Measurements from ENCODE around the gene MFAP4. TPM values are rescaled to one million over a fixed set of nuclear protein-coding genes. Genes with fewer than 3 reads are reported as not detected.
A peak's percentile ranks its signal among the peaks of the same experiment; 100 is the strongest.

The MFAP4 gene
- total RNA-seq, 1 experiment from 2014 or later: 0.52 TPM

- TF ChIP-seq ZBTB33 (IDR thresholded peaks at IDR 0.05; ENCODE audit: extremely low read depth, insufficient replicate concordance, low read length) (no peak), TCF7L2 (IDR thresholded peaks at IDR 0.05; ENCODE audit: borderline replicate concordance, extremely low read depth, insufficient read depth, insufficient read length) (no peak), SRF (IDR thresholded peaks at IDR 0.05; ENCODE audit: low read depth) (no peak), JUND (IDR thresholded peaks at IDR 0.05) (no peak), MAX (IDR thresholded peaks at IDR 0.05) (no peak)
Measured at GRCh38 chr17:19348081-19348650, 38.8 kb downstream of the MFAP4 start (continued).

GRCh38 chr17:19347323-19348080 is 39.5 kb downstream of the MFAP4 start:
- peak overlapping the region; percentile 35 for H3K9ac ChIP-seq (ENCODE audit: low read length)
- peak overlapping the region; percentile 70 for H3K27ac ChIP-seq (ENCODE audit: low read depth, low read length)
- POLR2A ChIA-PET: no interaction called here

More at GRCh38 chr17:19347323-19348080, 39.5 kb downstream of the MFAP4 start:
- Histone ChIP-seq H3K9me3 (ENCODE audit: control insufficient read depth in 1 of 2, insufficient read depth in 1 of 2, low read depth in 1 of 2, low read length in 2 of 2) (no peaks in the 10 kb centered on the region), H4K20me1 (ENCODE audit: insufficient read depth) (no peaks in the 10 kb centered on the region), H3K4me1 (ENCODE audit: control insufficient read depth in 1 of 2, insufficient read depth in 2 of 2, low read length in 2 of 2) (peaks cover 26 to 36% of the 10 kb centered on the region in 2 experiments), H3K27me3 (ENCODE audit: insufficient read depth, low read length) (no peaks in the 10 kb centered on the region), H3K9me2 (ENCODE audit: insufficient read depth) (no peaks in the 10 kb centered on the region), H3K79me2 (ENCODE audit: insufficient read depth, low read length) (no peaks in the 10 kb centered on the region), H2AFZ (ENCODE audit: low read depth, low read length, poor library complexity, severe bottlenecking) (no peak overlapping the region), H3K36me3 (ENCODE audit: control insufficient read depth in 1 of 2, insufficient read depth in 2 of 2, low read length in 2 of 2) (0 out of 4 replicates have a peak, but pooled peaks cover 0 to 3% of the 10 kb centered on the region in 2 experiments), H3K4me2 (ENCODE audit: low read length) (peak overlapping the region; percentile 65), H3K4me3 (replicated peaks in 1 of 2; ENCODE audit: low read depth in 1 of 2, low read length in 2 of 2) (peak overlapping the region in 1 of 2 experiments; percentile 2; a peak in 1 of 4 replicates)
- ATAC-seq: peak; percentile 42
- TF ChIP-seq TCF7L2 (IDR thresholded peaks at IDR 0.05; ENCODE audit: borderline replicate concordance, extremely low read depth, insufficient read depth, insufficient read length) (no peak), EGR1 (IDR thresholded peaks at IDR 0.05; ENCODE audit: low read depth) (no peak), CTCF (IDR thresholded peaks at IDR 0.05 in 2 of 3, conservative IDR thresholded peaks at IDR 0.05 in 1 of 3; ENCODE audit: borderline replicate concordance in 1 of 3, insufficient read depth in 1 of 3, low read depth in 2 of 3, low read length in 2 of 3) (no peak), JUND (IDR thresholded peaks at IDR 0.05) (no peak), EZH2phosphoT487 (IDR thresholded peaks at IDR 0.05; ENCODE audit: borderline replicate concordance) (no peak), SIN3A (IDR thresholded peaks at IDR 0.05; ENCODE audit: low read depth) (no peak), YY1 (IDR thresholded peaks at IDR 0.05; ENCODE audit: extremely low read depth, insufficient replicate concordance, low read depth, low read length) (no peak)
- BruUV-seq (replicated peaks): no TSS peak
- intact Hi-C loops (cut with micrococcal nuclease): no loop called here
- ChIA-PET RAD21 (ENCODE audit: low non-redundant PET in 1 of 2, low total read pairs in 2 of 2, uncharacterized antibody in 2 of 2, unreplicated experiment in 2 of 2) (no interaction called here), CTCF (interaction anchor here (1.1 kb wide), 1 partner anchor 9 kb away, joined by 3 read pairs; no protein-coding TSS in a partner anchor)
- DNase-seq (ENCODE audit: low read depth, low spot score): no peak
